Panc1 (cell line): ENCODE measurements around the gene HNRNPM.

Experiments
- POLR2AphosphoS5 ChIP-seq: IDR thresholded peaks from 2 replicates; pipeline ENCODE4 v1.6.1; 2012; ENCODE audit warnings: mild to moderate bottlenecking, low read depth, low read length, moderate library complexity
- TF ChIP-seq, protein P1 (sequence below): fragments of 450-650 bp; IDR thresholded peaks from 2 replicates; pipeline ENCODE4 v1.5.1; 2017; ENCODE audit warnings: mild to moderate bottlenecking
- TF ChIP-seq, protein P2 (sequence below), 2 experiments: IDR thresholded peaks; 2 replicates each; pipeline ENCODE4 v1.6.1; 2011 to 2012; ENCODE audit warnings: low read depth in 2 of 2, control low read depth in 1 of 2, low read length in 1 of 2, mild to moderate bottlenecking in 1 of 2, moderate library complexity in 1 of 2; ENCODE audit not compliant: insufficient read depth in 1 of 2

- TF ChIP-seq, protein P1, sequence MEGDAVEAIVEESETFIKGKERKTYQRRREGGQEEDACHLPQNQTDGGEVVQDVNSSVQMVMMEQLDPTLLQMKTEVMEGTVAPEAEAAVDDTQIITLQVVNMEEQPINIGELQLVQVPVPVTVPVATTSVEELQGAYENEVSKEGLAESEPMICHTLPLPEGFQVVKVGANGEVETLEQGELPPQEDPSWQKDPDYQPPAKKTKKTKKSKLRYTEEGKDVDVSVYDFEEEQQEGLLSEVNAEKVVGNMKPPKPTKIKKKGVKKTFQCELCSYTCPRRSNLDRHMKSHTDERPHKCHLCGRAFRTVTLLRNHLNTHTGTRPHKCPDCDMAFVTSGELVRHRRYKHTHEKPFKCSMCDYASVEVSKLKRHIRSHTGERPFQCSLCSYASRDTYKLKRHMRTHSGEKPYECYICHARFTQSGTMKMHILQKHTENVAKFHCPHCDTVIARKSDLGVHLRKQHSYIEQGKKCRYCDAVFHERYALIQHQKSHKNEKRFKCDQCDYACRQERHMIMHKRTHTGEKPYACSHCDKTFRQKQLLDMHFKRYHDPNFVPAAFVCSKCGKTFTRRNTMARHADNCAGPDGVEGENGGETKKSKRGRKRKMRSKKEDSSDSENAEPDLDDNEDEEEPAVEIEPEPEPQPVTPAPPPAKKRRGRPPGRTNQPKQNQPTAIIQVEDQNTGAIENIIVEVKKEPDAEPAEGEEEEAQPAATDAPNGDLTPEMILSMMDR: no peak
- no peak for TF ChIP-seq POLR2AphosphoS5
- TF ChIP-seq, protein P2, sequence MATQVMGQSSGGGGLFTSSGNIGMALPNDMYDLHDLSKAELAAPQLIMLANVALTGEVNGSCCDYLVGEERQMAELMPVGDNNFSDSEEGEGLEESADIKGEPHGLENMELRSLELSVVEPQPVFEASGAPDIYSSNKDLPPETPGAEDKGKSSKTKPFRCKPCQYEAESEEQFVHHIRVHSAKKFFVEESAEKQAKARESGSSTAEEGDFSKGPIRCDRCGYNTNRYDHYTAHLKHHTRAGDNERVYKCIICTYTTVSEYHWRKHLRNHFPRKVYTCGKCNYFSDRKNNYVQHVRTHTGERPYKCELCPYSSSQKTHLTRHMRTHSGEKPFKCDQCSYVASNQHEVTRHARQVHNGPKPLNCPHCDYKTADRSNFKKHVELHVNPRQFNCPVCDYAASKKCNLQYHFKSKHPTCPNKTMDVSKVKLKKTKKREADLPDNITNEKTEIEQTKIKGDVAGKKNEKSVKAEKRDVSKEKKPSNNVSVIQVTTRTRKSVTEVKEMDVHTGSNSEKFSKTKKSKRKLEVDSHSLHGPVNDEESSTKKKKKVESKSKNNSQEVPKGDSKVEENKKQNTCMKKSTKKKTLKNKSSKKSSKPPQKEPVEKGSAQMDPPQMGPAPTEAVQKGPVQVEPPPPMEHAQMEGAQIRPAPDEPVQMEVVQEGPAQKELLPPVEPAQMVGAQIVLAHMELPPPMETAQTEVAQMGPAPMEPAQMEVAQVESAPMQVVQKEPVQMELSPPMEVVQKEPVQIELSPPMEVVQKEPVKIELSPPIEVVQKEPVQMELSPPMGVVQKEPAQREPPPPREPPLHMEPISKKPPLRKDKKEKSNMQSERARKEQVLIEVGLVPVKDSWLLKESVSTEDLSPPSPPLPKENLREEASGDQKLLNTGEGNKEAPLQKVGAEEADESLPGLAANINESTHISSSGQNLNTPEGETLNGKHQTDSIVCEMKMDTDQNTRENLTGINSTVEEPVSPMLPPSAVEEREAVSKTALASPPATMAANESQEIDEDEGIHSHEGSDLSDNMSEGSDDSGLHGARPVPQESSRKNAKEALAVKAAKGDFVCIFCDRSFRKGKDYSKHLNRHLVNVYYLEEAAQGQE (IDR thresholded peaks at IDR 0.05; ENCODE audit: insufficient read depth in 1 of 2, low read depth in 2 of 2, low read length in 1 of 2): no peak
Measured at GRCh38 chr19:8468761-8469373, 24.1 kb downstream of the HNRNPM start.
